ENCODE results near the gene GCNA.
"Not testable (repeated sequence)": the region's sequence is repeated elsewhere in the genome, so short reads cannot be mapped to it uniquely, and the experiment has no call there.

Gene GCNA

DNA sequence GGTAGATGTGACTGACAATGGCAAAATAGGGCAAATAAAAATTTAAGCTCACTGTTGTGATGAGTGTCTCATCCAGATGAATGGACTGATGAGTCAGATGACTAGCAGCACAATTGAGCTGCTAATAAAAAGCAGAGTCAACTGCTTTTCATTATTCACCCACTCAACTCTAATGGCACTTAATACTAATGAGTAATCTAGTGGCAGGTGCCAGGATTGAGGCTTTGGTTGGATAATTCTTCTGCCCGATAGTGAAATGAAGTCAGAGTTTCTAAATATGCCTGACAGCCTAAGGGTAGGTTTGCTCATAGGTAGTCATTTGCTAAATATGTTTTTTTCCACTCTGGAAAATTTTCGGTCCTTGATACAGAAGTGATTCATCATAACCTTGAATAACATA, 34.9 kb upstream of the GCNA start:
- Mint-ChIP-seq H3K4me3 (peak overlapping the region; percentile 15), H3K4me1 (peaks cover 60% of the 10 kb centered on the region), H3K27me3 (no peaks in the 10 kb centered on the region), H3K9me3 (no peaks in the 10 kb centered on the region), H3K27ac (peak overlapping the region; percentile 77), H3K36me3 (peaks cover 63% of the 10 kb centered on the region)
- no peak for DNase-seq
- CTCF ChIA-PET = no interaction called here

DNA sequence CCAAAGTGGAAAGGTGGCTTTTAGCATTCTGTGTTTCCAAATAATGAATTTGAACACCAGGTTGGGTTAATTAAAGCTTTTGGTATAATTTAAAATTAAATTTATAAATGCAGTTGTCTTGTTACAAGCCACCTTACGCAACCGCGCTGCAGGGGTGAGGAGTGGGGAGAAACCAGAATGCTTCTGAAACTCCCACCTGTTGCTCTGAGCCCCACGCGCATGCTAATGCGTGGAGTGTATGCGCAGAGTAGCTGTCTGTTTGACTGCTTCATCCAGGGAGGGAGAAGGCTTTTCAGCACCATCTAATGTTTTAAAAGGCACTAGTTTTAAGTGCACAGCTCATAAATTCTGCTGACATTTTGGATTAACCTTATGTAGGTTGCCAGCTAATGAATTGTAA, 32.9 kb upstream of the GCNA start:
- Mint-ChIP-seq H3K4me3 (no peak overlapping the region), H3K4me1 (peaks cover 49% of the 10 kb centered on the region), H3K36me3 (peaks cover 54% of the 10 kb centered on the region), H3K27ac (no peak overlapping the region), H3K27me3 (no peaks in the 10 kb centered on the region), H3K9me3 (no peaks in the 10 kb centered on the region)
- no peak for DNase-seq
- CTCF ChIA-PET = interaction anchor here (1.2 to 1.5 kb wide), 2 partner anchors 11 to 253 kb away, joined by 3 to 4 read pairs; no protein-coding TSS in a partner anchor

DNA sequence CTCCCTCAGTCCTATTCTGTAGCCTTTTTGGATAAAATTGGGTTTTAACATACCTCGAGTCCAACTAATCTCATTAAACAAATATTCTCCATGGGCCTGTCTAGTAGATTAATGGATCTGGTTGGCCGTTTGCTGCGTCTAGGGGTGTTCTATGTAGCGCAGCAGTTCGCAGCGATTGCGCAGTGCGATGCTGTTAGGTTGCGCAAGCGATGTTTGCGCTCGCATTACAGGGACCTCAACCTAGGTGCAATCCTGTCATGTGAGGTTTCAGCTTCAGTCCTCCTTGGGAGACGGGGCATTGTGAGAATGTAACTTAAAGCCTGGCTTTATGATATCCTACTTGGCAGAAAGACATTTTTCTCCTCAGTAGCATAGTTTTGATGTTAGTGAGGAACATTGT, 31.4 kb upstream of the GCNA start:
- H3K27ac Mint-ChIP-seq = peak overlapping the region; percentile 14
- H3K27me3 Mint-ChIP-seq = no peaks in the 10 kb centered on the region
- DNase-seq = no peak
- H3K4me1 Mint-ChIP-seq = peaks cover 42% of the 10 kb centered on the region
- no peak overlapping the region for H3K4me3 Mint-ChIP-seq
- H3K9me3 Mint-ChIP-seq = no peaks in the 10 kb centered on the region
- peaks cover 51% of the 10 kb centered on the region for H3K36me3 Mint-ChIP-seq
- CTCF ChIA-PET = no interaction called here

GRCh38 chrX:71547339-71547738, 30.9 kb upstream of the GCNA start:
- no peaks in the 10 kb centered on the region for H3K9me3 Mint-ChIP-seq
- CTCF ChIA-PET = no interaction called here

GRCh38 chrX:71549986-71550385, 28.3 kb upstream of the GCNA start:
- no peak for DNase-seq
- peaks cover 38% of the 10 kb centered on the region for H3K36me3 Mint-ChIP-seq
- CTCF ChIA-PET = interaction anchor here (0.7 kb wide), 1 partner anchor 101 kb away, joined by 3 read pairs; no protein-coding TSS in a partner anchor
- no peak overlapping the region for H3K4me3 Mint-ChIP-seq
- H3K27me3 Mint-ChIP-seq = no peaks in the 10 kb centered on the region
- no peaks in the 10 kb centered on the region for H3K9me3 Mint-ChIP-seq
- H3K27ac Mint-ChIP-seq = no peak overlapping the region
- peaks cover 22% of the 10 kb centered on the region for H3K4me1 Mint-ChIP-seq

More at GRCh38 chrX:71547339-71547738, 30.9 kb upstream of the GCNA start:
- Mint-ChIP-seq H3K4me1 (peaks cover 37% of the 10 kb centered on the region), H3K27ac (no peak overlapping the region), H3K27me3 (no peaks in the 10 kb centered on the region), H3K36me3 (peaks cover 47% of the 10 kb centered on the region), H3K4me3 (no peak overlapping the region)
- DNase-seq = no peak

DNA sequence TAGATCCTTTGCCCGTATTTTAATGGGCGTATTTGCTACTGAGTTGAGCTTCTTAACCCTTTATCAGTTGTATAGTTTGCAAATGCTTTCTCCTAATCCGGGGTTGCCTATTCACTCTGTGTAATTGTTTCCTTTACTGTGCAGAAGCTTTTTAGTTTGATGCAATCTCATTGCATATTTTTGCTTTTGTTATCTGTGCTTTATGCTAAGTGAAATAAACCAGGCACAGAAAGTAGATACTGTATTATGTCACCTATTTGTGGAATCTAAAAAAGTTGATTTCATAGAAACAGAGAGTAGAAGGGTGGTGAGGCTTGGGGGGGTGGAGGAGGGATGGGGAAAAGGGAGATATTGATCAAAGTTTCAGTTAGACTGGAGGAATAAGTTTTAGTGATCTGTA, 27.7 kb upstream of the GCNA start:
- H3K4me3 Mint-ChIP-seq = no peak overlapping the region
- H3K27me3 Mint-ChIP-seq = no peaks in the 10 kb centered on the region
- no peak for DNase-seq
- CTCF ChIA-PET = no interaction called here
- H3K9me3 Mint-ChIP-seq = no peaks in the 10 kb centered on the region
- peaks cover 20% of the 10 kb centered on the region for H3K4me1 Mint-ChIP-seq
- peaks cover 42% of the 10 kb centered on the region for H3K36me3 Mint-ChIP-seq
- no peak overlapping the region for H3K27ac Mint-ChIP-seq

- Mint-ChIP-seq H3K27ac (no peak overlapping the region), H3K9me3 (no peaks in the 10 kb centered on the region), H3K4me1 (peaks cover 2% of the 10 kb centered on the region), H3K4me3 (no peak overlapping the region), H3K36me3 (peaks cover 37% of the 10 kb centered on the region), H3K27me3 (no peaks in the 10 kb centered on the region)
- CTCF ChIA-PET = interaction anchor here (1.1 kb wide), 1 partner anchor 12 kb away, joined by 3 read pairs; no protein-coding TSS in a partner anchor
- DNase-seq = no peak
These were observed 22.2 kb upstream of the GCNA start for GRCh38 chrX:71556036-71556435.

DNA sequence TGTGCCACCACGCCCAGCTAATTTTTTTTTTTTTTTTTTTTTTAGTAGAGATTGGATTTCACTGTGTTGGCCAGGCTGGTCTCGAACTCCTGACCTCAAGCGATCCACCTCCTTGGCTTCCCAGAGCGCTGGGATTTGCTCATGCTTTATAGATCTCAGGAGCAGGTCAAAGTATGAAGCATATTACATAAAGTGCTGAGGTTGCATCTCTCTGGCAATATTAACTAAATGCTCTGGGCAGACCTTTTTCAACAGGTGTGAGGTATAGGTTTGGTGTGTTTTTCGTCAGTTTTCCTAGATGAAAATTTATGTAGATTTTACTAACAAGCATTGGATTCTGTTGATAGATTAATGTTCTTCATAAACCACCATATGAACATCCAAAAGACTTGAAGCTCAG, 19.3 kb upstream of the GCNA start:
- CTCF ChIA-PET = no interaction called here
- no peaks in the 10 kb centered on the region for H3K4me1 Mint-ChIP-seq
- no peak overlapping the region for H3K27ac Mint-ChIP-seq
- DNase-seq = no peak
- no peak overlapping the region for H3K4me3 Mint-ChIP-seq
- H3K9me3 Mint-ChIP-seq = no peaks in the 10 kb centered on the region
- H3K36me3 Mint-ChIP-seq = peaks cover 55% of the 10 kb centered on the region
- no peaks in the 10 kb centered on the region for H3K27me3 Mint-ChIP-seq

- H3K27me3 Mint-ChIP-seq, DNase-seq, H3K9me3 Mint-ChIP-seq, H3K4me3 Mint-ChIP-seq, H3K4me1 Mint-ChIP-seq, CTCF ChIA-PET: not testable (repeated sequence)
- Mint-ChIP-seq H3K27ac (peak overlapping the region; percentile 14), H3K36me3 (peaks cover 53% of the 10 kb centered on the region)
These were observed 18.5 kb upstream of the GCNA start for GRCh38 chrX:71559773-71560172.

DNA sequence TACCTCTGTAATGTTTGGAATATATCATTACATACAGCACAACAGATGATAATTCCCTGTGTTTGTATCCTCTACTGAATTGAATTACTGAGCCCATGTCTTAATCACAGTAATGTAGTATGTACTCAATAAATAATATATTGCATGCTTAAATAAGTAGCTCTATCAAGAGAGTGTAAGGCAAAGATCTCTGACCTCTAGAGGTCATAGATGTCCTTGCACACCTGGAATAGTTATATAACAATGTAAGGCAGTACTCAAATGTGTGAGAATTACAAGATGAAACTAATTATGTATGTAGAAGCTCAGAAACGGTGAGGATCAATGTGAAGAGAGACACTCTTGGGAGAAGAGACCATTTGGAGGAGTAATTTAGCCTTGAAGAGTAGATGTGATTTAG, 14.3 kb upstream of the GCNA start:
- no peak for DNase-seq

DNA sequence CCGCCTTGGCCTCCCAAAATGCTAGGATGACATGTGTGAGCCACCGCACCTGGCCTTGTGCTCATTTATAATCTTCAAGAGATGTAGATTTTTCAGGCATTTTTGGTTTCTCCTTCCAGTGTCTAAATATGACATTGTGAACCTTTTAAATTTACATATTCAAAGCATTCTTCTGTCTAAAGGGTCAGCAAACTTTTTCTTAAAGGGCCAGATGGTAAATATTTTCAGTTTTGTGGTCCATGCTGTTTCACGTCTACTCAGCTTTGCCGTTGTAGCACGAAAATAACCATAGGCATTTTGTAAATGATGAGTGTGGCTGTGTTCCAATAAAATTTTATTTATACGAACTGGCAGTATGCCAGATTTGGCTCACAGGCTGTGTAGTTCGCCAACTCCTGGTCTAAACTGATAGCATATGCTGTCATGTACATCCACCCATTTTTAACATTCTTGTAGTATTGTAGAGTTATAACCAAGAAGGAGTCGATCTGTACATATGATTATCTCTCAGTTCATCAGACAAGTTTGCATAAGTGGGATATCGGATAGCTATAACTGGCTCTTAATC, 12.7 kb upstream of the GCNA start:
- Mint-ChIP-seq H3K36me3 (peaks cover 50% of the 10 kb centered on the region), H3K27me3 (no peaks in the 10 kb centered on the region), H3K4me3 (no peak overlapping the region), H3K4me1 (no peaks in the 10 kb centered on the region), H3K9me3 (no peaks in the 10 kb centered on the region), H3K27ac (no peak overlapping the region)
- DNase-seq = no peak
- CTCF ChIA-PET = interaction anchor here (1.5 kb wide), 1 partner anchor 87 kb away, joined by 3 read pairs; no protein-coding TSS in a partner anchor

More for the DNA sequence above, 14.3 kb upstream of the GCNA start:
- Mint-ChIP-seq H3K4me1 (no peaks in the 10 kb centered on the region), H3K4me3 (no peak overlapping the region), H3K27me3 (no peaks in the 10 kb centered on the region), H3K27ac (no peak overlapping the region), H3K36me3 (peaks cover 54% of the 10 kb centered on the region), H3K9me3 (no peaks in the 10 kb centered on the region)
- CTCF ChIA-PET = interaction anchor here (0.7 to 1.4 kb wide), 4 partner anchors 27 to 133 kb away, joined by 3 to 4 read pairs (median 4); no protein-coding TSS in a partner anchor

DNA sequence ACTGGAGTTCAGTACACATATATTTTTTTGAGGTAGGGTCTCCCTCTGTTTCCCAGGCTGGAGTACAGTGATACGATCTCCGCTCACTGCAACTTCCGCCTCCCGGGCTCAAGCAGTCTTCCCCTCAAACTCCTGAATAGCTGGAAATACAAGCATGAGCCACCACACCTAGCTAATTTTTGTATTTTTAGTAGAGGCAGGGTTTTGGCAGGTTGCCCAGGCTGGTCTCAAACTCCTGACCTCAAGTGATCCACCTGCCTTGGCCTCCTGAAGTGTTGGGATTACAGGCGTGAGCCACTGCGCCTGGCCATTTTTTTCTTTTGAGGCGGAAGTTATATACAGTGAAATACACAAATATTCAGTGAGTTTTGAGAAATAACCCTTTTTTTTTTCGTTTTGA, 6.8 kb upstream of the GCNA start:
- not testable (repeated sequence) for DNase-seq, H3K4me3 Mint-ChIP-seq, H3K27me3 Mint-ChIP-seq, H3K4me1 Mint-ChIP-seq, H3K27ac Mint-ChIP-seq, H3K9me3 Mint-ChIP-seq
- CTCF ChIA-PET = interaction anchor here (0.7 kb wide), 1 partner anchor 1017 kb away, joined by 3 read pairs; no protein-coding TSS in a partner anchor
- peaks cover 40% of the 10 kb centered on the region for H3K36me3 Mint-ChIP-seq

DNA sequence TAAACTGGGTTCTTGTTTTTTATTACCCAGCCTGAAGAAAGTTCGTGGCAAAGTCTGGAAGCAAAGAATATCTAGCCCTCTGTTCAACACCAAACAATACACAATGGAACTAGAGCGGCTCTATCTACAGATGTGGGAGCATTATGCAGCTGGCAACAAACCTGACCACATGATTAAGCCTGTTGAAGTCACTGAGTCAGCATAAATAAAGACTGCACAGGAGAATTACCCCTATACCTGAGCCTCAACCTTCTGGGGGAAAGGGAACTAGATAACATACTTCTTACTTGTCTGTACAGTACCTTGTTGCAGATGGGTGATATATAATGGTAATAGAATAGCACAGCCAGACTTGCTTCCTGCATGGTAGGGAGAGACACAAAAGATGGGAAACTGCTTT, 4.6 kb upstream of the GCNA start:
- Mint-ChIP-seq H3K4me3 (no peak overlapping the region), H3K27ac (no peak overlapping the region), H3K36me3 (peaks cover 34% of the 10 kb centered on the region), H3K9me3 (no peaks in the 10 kb centered on the region), H3K4me1 (no peaks in the 10 kb centered on the region), H3K27me3 (no peaks in the 10 kb centered on the region)
- DNase-seq = no peak
- CTCF ChIA-PET = interaction anchor here (0.6 kb wide), 1 partner anchor 79 kb away, joined by 3 read pairs; no protein-coding TSS in a partner anchor

- H3K9me3 Mint-ChIP-seq = no peaks in the 10 kb centered on the region
- H3K27ac Mint-ChIP-seq = no peak overlapping the region
- no peaks in the 10 kb centered on the region for H3K27me3 Mint-ChIP-seq
- H3K36me3 Mint-ChIP-seq = peaks cover 34% of the 10 kb centered on the region
- H3K4me1 Mint-ChIP-seq = no peaks in the 10 kb centered on the region
- CTCF ChIA-PET = no interaction called here
- no peak for DNase-seq
- H3K4me3 Mint-ChIP-seq = no peak overlapping the region
These were observed 555 bp upstream of the GCNA start for GRCh38 chrX:71577682-71578081.

- no peak overlapping the region for H3K4me3 Mint-ChIP-seq
These were observed 1.1 kb downstream of the GCNA start for GRCh38 chrX:71579136-71579989.

More at GRCh38 chrX:71579136-71579989, 1.1 kb downstream of the GCNA start:
- Mint-ChIP-seq H3K27ac (no peak overlapping the region), H3K36me3 (peaks cover 23% of the 10 kb centered on the region), H3K27me3 (no peaks in the 10 kb centered on the region), H3K4me1 (no peaks in the 10 kb centered on the region), H3K9me3 (no peaks in the 10 kb centered on the region)
- DNase-seq = no peak
- CTCF ChIA-PET = no interaction called here
